Measurements from ENCODE around the gene CEP152.

DNA sequence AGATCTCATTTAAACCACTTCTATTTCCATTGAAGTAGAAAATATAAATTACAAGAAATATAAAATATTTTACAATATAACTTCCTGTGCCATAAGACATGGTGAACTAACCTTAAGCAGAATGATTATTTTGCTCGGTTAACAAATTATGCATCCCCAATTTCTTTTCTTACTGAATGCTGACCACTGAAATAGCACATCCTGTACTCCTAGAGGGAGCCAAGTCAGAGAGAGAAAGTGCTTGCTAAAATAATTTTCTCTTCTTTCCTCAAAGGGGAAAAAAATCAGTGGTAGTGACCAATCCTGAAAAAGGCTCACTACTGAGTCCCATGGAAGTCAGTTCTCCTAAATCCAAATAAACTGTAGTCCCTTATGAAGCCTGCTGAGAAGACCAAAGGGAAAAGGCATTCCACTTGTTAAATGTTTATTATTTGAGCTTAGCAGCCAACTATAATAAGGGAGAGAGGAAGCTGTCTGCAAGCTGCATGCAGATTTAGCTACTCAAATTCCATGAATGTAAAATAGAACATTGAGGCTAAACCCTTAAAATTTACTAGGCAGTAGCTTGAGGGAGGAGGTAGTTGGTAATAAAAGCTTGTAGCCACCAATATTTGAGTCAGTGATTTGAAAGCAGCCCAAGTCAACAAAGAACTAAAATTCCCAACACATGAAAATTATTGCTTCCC, 33.1 kb downstream of the CEP152 start:
- no peak for TF ChIP-seq GATA2 (IDR thresholded peaks at IDR 0.05; ENCODE audit: low read depth, low read length)
- TF ChIP-seq GATA3 (IDR thresholded peaks at IDR 0.05; ENCODE audit: low read depth, low read length): no peak
